ENCODE data around the gene ZNF653.
"Not testable (repeated sequence)": the region's sequence is repeated elsewhere in the genome, so short reads cannot be mapped to it uniquely, and the experiment has no call there.

The ZNF653 gene

GRCh38 chr19:11473725-11474124, 31.9 kb downstream of the ZNF653 start:
- no peak overlapping the region for H3K4me3 ChIP-seq (ENCODE audit: low read depth, low read length)

GRCh38 chr19:11468266-11468845, 37.3 kb downstream of the ZNF653 start:
- H3K4me3 ChIP-seq (ENCODE audit: low read depth, low read length): not testable (repeated sequence)

More at GRCh38 chr19:11473725-11474124, 31.9 kb downstream of the ZNF653 start:
- TF ChIP-seq CTCF (IDR thresholded peaks at IDR 0.05; ENCODE audit: borderline replicate concordance, insufficient read depth, low read depth, low read length): no peak

- H3K4me3 ChIP-seq (ENCODE audit: low read depth, low read length): no peak overlapping the region
- no peak for TF ChIP-seq CTCF (IDR thresholded peaks at IDR 0.05; ENCODE audit: borderline replicate concordance, insufficient read depth, low read depth, low read length)
Measured at GRCh38 chr19:11465600-11465999, 40.0 kb downstream of the ZNF653 start.

- TF ChIP-seq CTCF (IDR thresholded peaks at IDR 0.05; ENCODE audit: borderline replicate concordance, insufficient read depth, low read depth, low read length): no peak
- H3K4me3 ChIP-seq (ENCODE audit: low read depth, low read length): no peak overlapping the region
Measured at GRCh38 chr19:11464333-11465265, 41.0 kb downstream of the ZNF653 start.

- TF ChIP-seq CTCF (IDR thresholded peaks at IDR 0.05; ENCODE audit: borderline replicate concordance, insufficient read depth, low read depth, low read length): no peak
Measured at GRCh38 chr19:11463391-11463790, 42.2 kb downstream of the ZNF653 start.

GRCh38 chr19:11461453-11461852, 44.2 kb downstream of the ZNF653 start:
- no peak overlapping the region for H3K4me3 ChIP-seq (ENCODE audit: low read depth, low read length)
- no peak for TF ChIP-seq CTCF (IDR thresholded peaks at IDR 0.05; ENCODE audit: borderline replicate concordance, insufficient read depth, low read depth, low read length)

More at GRCh38 chr19:11463391-11463790, 42.2 kb downstream of the ZNF653 start:
- no peak overlapping the region for H3K4me3 ChIP-seq (ENCODE audit: low read depth, low read length)

GRCh38 chr19:11460207-11460606, 45.4 kb downstream of the ZNF653 start:
- peak; percentile 46; the same call in 1 of the 2 replicates for TF ChIP-seq CTCF (IDR thresholded peaks at IDR 0.05; ENCODE audit: borderline replicate concordance, insufficient read depth, low read depth, low read length)
- H3K4me3 ChIP-seq (ENCODE audit: low read depth, low read length): no peak overlapping the region

GRCh38 chr19:11458912-11459311, 46.7 kb downstream of the ZNF653 start:
- not testable (repeated sequence) for H3K4me3 ChIP-seq (ENCODE audit: low read depth, low read length)

Measured in GM12875 (cell line).